MV-4-11 (cell line): ENCODE data around the gene MT4.

ENCODE experiments used
- DNase-seq: peaks from one replicate; lab custom pipeline; 2025; lab: John Stamatoyannopoulos, UW

MT4 gene

GRCh38 chr16:56605475-56605874 is 40.6 kb downstream of the MT4 start:
- DNase-seq = no peak

- DNase-seq = no peak
Measured at GRCh38 chr16:56606071-56606475, 41.2 kb downstream of the MT4 start.

GRCh38 chr16:56606476-56607108 is 41.7 kb downstream of the MT4 start:
- DNase-seq = no peak

- DNase-seq = peak; percentile 4
Measured at GRCh38 chr16:56607109-56607618, 42.3 kb downstream of the MT4 start.

- DNase-seq = no peak
Measured at GRCh38 chr16:56607675-56608042, 42.8 kb downstream of the MT4 start.

- DNase-seq = peak; percentile 96
Measured at GRCh38 chr16:56608043-56608875, 43.4 kb downstream of the MT4 start, which contains the start of gene MT2A. Gene MT2A, plus strand, starts transcription at chr16:56608584. Its CDS starts 72 bp downstream, at chr16:56608656.

- no peak for DNase-seq
Measured at GRCh38 chr16:56608876-56609462, 44.1 kb downstream of the MT4 start.

GRCh38 chr16:56609463-56609921 is 44.6 kb downstream of the MT4 start:
- DNase-seq = peak; percentile 97

- peak; percentile 43 for DNase-seq
Measured at GRCh38 chr16:56610017-56610608, 45.2 kb downstream of the MT4 start.

GRCh38 chr16:56610609-56611111 is 45.8 kb downstream of the MT4 start:
- DNase-seq = no peak

GRCh38 chr16:56611281-56611833 is 46.5 kb downstream of the MT4 start:
- no peak for DNase-seq

- no peak for DNase-seq
Measured at GRCh38 chr16:56613706-56614105, 48.8 kb downstream of the MT4 start.

- no peak for DNase-seq
Measured at GRCh38 chr16:56614549-56614991, 49.7 kb downstream of the MT4 start.

GRCh38 chr16:56615353-56615752 is 50.5 kb downstream of the MT4 start:
- no peak for DNase-seq

- DNase-seq = no peak
Measured at GRCh38 chr16:56616608-56617211, 51.8 kb downstream of the MT4 start.

GRCh38 chr16:56617212-56618085 is 52.6 kb downstream of the MT4 start:
- DNase-seq = peak; percentile 26

- no peak for DNase-seq
Measured at GRCh38 chr16:56618138-56618537, 53.3 kb downstream of the MT4 start.
